Gastrocnemius medialis (tissue), 4 donors: ENCODE measurements around the gene DPYD. TPM values are rescaled to one million over a fixed set of nuclear protein-coding genes. Genes with fewer than 3 reads are reported as not detected.

ENCODE experiments used
- ATAC-seq, 2 donors: fragments of 150-250 bp; one replicate each; pipeline ENCODE4 v1.9.1; 2016
- DNase-seq, 2 donors: peaks; one replicate each; pipeline ENCODE4 v3.0.0-alpha.2; 2019
- H3K27ac ChIP-seq, 4 donors: fragments of 200-600 bp; sonication (generic); 1 replicate in 1 of 4; 2 replicates in 3 of 4; pipeline ENCODE4 v1.5.1; 2016 to 2018; ENCODE audit warnings: mild to moderate bottlenecking in 2 of 4, moderate library complexity in 1 of 4
- H3K27me3 ChIP-seq, 3 donors: fragments of 200-600 bp; sonication (generic) in 2 of 3; 1 replicate in 1 of 3; 2 replicates in 2 of 3; pipeline versions ENCODE4 v1.5.1 to v1.6.0; 2016 to 2019; ENCODE audit warnings: mild to moderate bottlenecking in 1 of 3, moderate library complexity in 1 of 3
- H3K36me3 ChIP-seq, 2 donors: fragments of 200-600 bp; sonication (generic) in 1 of 2; one replicate each; pipeline ENCODE4 v1.5.1; 2017 to 2018
- H3K4me1 ChIP-seq, 2 donors: fragments of 200-600 bp; sonication (generic) in 1 of 2; one replicate each; pipeline ENCODE4 v1.5.1; 2016 to 2017; ENCODE audit warnings: mild to moderate bottlenecking in 2 of 2
- H3K4me3 ChIP-seq, 4 donors: fragments of 200-600 bp; sonication (generic) in 3 of 4; 1 replicate in 1 of 4; 2 replicates in 3 of 4; pipeline ENCODE4 v1.5.1; 2016 to 2019; ENCODE audit warnings: mild to moderate bottlenecking in 2 of 4
- H3K9me3 ChIP-seq, 3 donors: fragments of 200-600 bp; sonication (generic) in 2 of 3; 1 replicate in 1 of 3; 2 replicates in 2 of 3; pipeline ENCODE4 v1.5.1; 2016 to 2019
- CTCF ChIP-seq, 5 experiments: fragments of 450-650 bp in 3 of 5; fragments of 200-600 bp in 2 of 5; sonication (generic) in 2 of 5; IDR thresholded peaks in 4 of 5; conservative IDR thresholded peaks in 1 of 5; 1 replicate in 4 of 5; 2 replicates in 1 of 5; pipeline ENCODE4 v1.5.1; 2016 to 2019; ENCODE audit warnings: antibody characterized with exemption in 5 of 5, mild to moderate bottlenecking in 3 of 5, moderate library complexity in 3 of 5
- POLR2A ChIP-seq, 2 donors: fragments of 450-650 bp; IDR thresholded peaks; one replicate each; pipeline ENCODE4 v1.6.1; 2017; ENCODE audit warnings: antibody characterized with exemption in 2 of 2, mild to moderate bottlenecking in 2 of 2, moderate library complexity in 2 of 2
- in situ Hi-C, 4 donors: fragments of 200-750 bp; cut with MboI; loops; one replicate each; pipeline versions ENCODE4 v1.15.0 to v1.8.0; 2017; ENCODE audit warnings: low sequenced_read_pairs in 4 of 4
- intact Hi-C: fragments of 100-400 bp; cut with DNase I; formaldehyde crosslinking; loops from one replicate; pipeline ENCODE4 v1.15.1; 2023; ENCODE audit warnings: low total_unique reads
- total RNA-seq, 4 donors: library from RNA; depleted of rRNA; stranded (reverse); fragments of >200 nt; gene quantifications; one replicate each; pipeline versions ENCODE4 v1.1.0 to v1.2.3, GENCODE V29; 2016

Gene DPYD
- total RNA-seq, 4 donors from 2014 or later, result 4.6 to 13.9 (median 9.1) TPM

- DNase-seq, result no peak
- Histone ChIP-seq H3K4me1 (no peaks in the 10 kb centered on the region), H3K27ac (no peak overlapping the region), H3K9me3 (no peaks in the 10 kb centered on the region), H3K4me3 (no peak overlapping the region), H3K27me3 (no peaks in the 10 kb centered on the region), H3K36me3 (no peaks in the 10 kb centered on the region)
- intact Hi-C loops, result no loop called here
- in situ Hi-C loops, result no loop called here
- ATAC-seq, result no peak
- TF ChIP-seq POLR2A (IDR thresholded peaks at IDR 0.05), result no peak
- TF ChIP-seq CTCF (IDR thresholded peaks at IDR 0.05 in 4 of 5, conservative IDR thresholded peaks at IDR 0.05 in 1 of 5), result no peak
Measured at GRCh38 chr1:97373000-97373399, 547.8 kb downstream of the DPYD start.

GRCh38 chr1:97372531-97372930 is 548.3 kb downstream of the DPYD start:
- no peak overlapping the region for H3K27ac ChIP-seq
- in situ Hi-C loops, result no loop called here
- H3K4me3 ChIP-seq, result no peak overlapping the region
- H3K9me3 ChIP-seq, result no peaks in the 10 kb centered on the region
- intact Hi-C loops, result no loop called here
- DNase-seq (no peak), ATAC-seq (no peak)
- TF ChIP-seq POLR2A (IDR thresholded peaks at IDR 0.05), result no peak
- TF ChIP-seq CTCF (IDR thresholded peaks at IDR 0.05 in 4 of 5, conservative IDR thresholded peaks at IDR 0.05 in 1 of 5), result no peak
- H3K4me1 ChIP-seq, result no peaks in the 10 kb centered on the region
- H3K27me3 ChIP-seq, result no peaks in the 10 kb centered on the region
- no peaks in the 10 kb centered on the region for H3K36me3 ChIP-seq

- H3K27me3 ChIP-seq, result no peaks in the 10 kb centered on the region
- intact Hi-C loops, result no loop called here
- no peak overlapping the region for H3K27ac ChIP-seq
- H3K4me3 ChIP-seq, result no peak overlapping the region
- H3K36me3 ChIP-seq, result no peaks in the 10 kb centered on the region
- ATAC-seq (no peak), DNase-seq (no peak)
- H3K4me1 ChIP-seq, result no peaks in the 10 kb centered on the region
- H3K9me3 ChIP-seq, result no peaks in the 10 kb centered on the region
- no peak for TF ChIP-seq CTCF (IDR thresholded peaks at IDR 0.05 in 4 of 5, conservative IDR thresholded peaks at IDR 0.05 in 1 of 5)
- TF ChIP-seq POLR2A (IDR thresholded peaks at IDR 0.05), result no peak
- in situ Hi-C loops, result no loop called here
Measured at GRCh38 chr1:97368296-97368695, 552.5 kb downstream of the DPYD start.

- TF ChIP-seq POLR2A (IDR thresholded peaks at IDR 0.05) (no peak), CTCF (IDR thresholded peaks at IDR 0.05 in 4 of 5, conservative IDR thresholded peaks at IDR 0.05 in 1 of 5) (no peak)
- no peaks in the 10 kb centered on the region for H3K27me3 ChIP-seq
- H3K36me3 ChIP-seq, result no peaks in the 10 kb centered on the region
- intact Hi-C loops (no loop called here), in situ Hi-C loops (no loop called here)
- H3K4me3 ChIP-seq, result no peak overlapping the region
- no peaks in the 10 kb centered on the region for H3K9me3 ChIP-seq
- H3K27ac ChIP-seq, result no peak overlapping the region
- H3K4me1 ChIP-seq, result no peaks in the 10 kb centered on the region
- ATAC-seq, result no peak
- no peak for DNase-seq
Measured at GRCh38 chr1:97366984-97367383, 553.9 kb downstream of the DPYD start.

- DNase-seq, result no peak
- ATAC-seq, result no peak
- in situ Hi-C loops, result no loop called here
- Histone ChIP-seq H3K27me3 (no peaks in the 10 kb centered on the region), H3K4me1 (no peaks in the 10 kb centered on the region), H3K4me3 (no peak overlapping the region), H3K9me3 (no peaks in the 10 kb centered on the region), H3K36me3 (no peaks in the 10 kb centered on the region), H3K27ac (no peak overlapping the region)
- intact Hi-C loops, result no loop called here
- TF ChIP-seq CTCF (IDR thresholded peaks at IDR 0.05 in 4 of 5, conservative IDR thresholded peaks at IDR 0.05 in 1 of 5) (no peak), POLR2A (IDR thresholded peaks at IDR 0.05) (no peak)
Measured at GRCh38 chr1:97365026-97365425, 555.8 kb downstream of the DPYD start.
